Right lobe of liver (tissue), 6 donors: Measurements from ENCODE around the gene AXDND1. TPM values are rescaled to one million over a fixed set of nuclear protein-coding genes. Genes with fewer than 3 reads are reported as not detected.

Source experiments
- ATAC-seq, 4 donors: fragments of 200-7000 bp; cut with Tn5 transposase; one replicate each; pipeline ENCODE4 v1.9.1; 2020; ENCODE audit warnings: mild to moderate bottlenecking in 4 of 4, moderate library complexity in 4 of 4
- DNase-seq, 3 donors: peaks; one replicate each; pipeline ENCODE4 v3.0.0-alpha.2; 2020
- H3K27ac ChIP-seq, 3 donors: fragments of 200-600 bp; one replicate each; pipeline ENCODE4 v1.8.0; 2022
- H3K27me3 ChIP-seq, 2 donors: fragments of 200-600 bp; one replicate each; pipeline ENCODE4 v1.8.0; 2022
- H3K36me3 ChIP-seq, 4 donors: fragments of 200-600 bp; sonication (generic) in 1 of 4; one replicate each; pipeline versions ENCODE4 v1.5.1 to v1.8.0; 2017 to 2022; ENCODE audit warnings: control low read depth in 1 of 4
- H3K4me1 ChIP-seq, 4 donors: fragments of 200-600 bp; sonication (generic) in 1 of 4; one replicate each; pipeline versions ENCODE4 v1.5.1 to v1.8.0; 2017 to 2022; ENCODE audit warnings: control low read depth in 1 of 4
- H3K4me3 ChIP-seq, 3 donors: fragments of 200-600 bp; one replicate each; pipeline ENCODE4 v1.8.0; 2022
- H3K9me3 ChIP-seq, 4 donors: fragments of 200-600 bp; sonication (generic) in 1 of 4; one replicate each; pipeline versions ENCODE4 v1.5.1 to v1.8.0; 2017 to 2022; ENCODE audit warnings: control low read depth in 1 of 4
- POLR2A ChIP-seq: fragments of 450-650 bp; IDR thresholded peaks from one replicate; pipeline ENCODE4 v1.6.1; 2017; ENCODE audit warnings: antibody characterized with exemption, mild to moderate bottlenecking
- WGBS: methylation state at CpG from one replicate; pipeline ENCODE4 v1.1.6; 2018; ENCODE audit warnings: low coverage, low lambda C conversion rate; ENCODE audit not compliant: insufficient coverage; ENCODE audit errors: missing lambda C conversion rate; 5-methylcytosine and 5-hydroxymethylcytosine counted together
- intact Hi-C, 2 donors: fragments of 100-400 bp; cut with DNase I; formaldehyde crosslinking; loops; one replicate each; pipeline versions ENCODE4 v1.11.2 to v1.14.1; 2022
- total RNA-seq, 6 experiments: library from RNA; depleted of rRNA in 2 of 6; stranded (reverse); fragments of >200 nt in 2 of 6; fragmentation: NEBNext Ultra II Directional in 3 of 6; extraction: Animal tissue kit (Norgen Biotek cat#: 25700) in 3 of 6; gene quantifications; one replicate each; pipeline versions ENCODE4 v1.1.0 to v1.2.4, GENCODE V29; 2016 to 2023
- TF ChIP-seq, protein P1 (sequence below), 4 donors: fragments of 200-600 bp in 3 of 4; fragments of 450-650 bp in 1 of 4; IDR thresholded peaks; one replicate each; pipeline versions ENCODE4 v1.5.1 to v1.8.0; 2016 to 2022; ENCODE audit warnings: antibody characterized with exemption in 4 of 4, mild to moderate bottlenecking in 2 of 4
- donor health status: DM: no; HTN: yes; CAD: no.
- donor health status: DM: no; HTN: no; CAD: no.
- donor health status: DM: no; HTN: no; CAD: no.
- donor health status: DM: no; HTN: yes; CAD: no.
- donor health status: DM: no; HTN: yes; CAD: no.

The AXDND1 gene
- total RNA-seq, 6 experiments from 2014 or later: 0.09 TPM; not detected in 5

- 70% methylated on average over 2 of the region's 3 CpGs for WGBS
- Histone ChIP-seq H3K4me3 (no peak overlapping the region), H3K27ac (no peak overlapping the region), H3K27me3 (no peaks in the 10 kb centered on the region), H3K9me3 (no peaks in the 10 kb centered on the region), H3K4me1 (no peaks in the 10 kb centered on the region), H3K36me3 (no peaks in the 10 kb centered on the region)
- DNase-seq (no peak), ATAC-seq (no peak)
- intact Hi-C loops: no loop called here
- TF ChIP-seq, protein P1, sequence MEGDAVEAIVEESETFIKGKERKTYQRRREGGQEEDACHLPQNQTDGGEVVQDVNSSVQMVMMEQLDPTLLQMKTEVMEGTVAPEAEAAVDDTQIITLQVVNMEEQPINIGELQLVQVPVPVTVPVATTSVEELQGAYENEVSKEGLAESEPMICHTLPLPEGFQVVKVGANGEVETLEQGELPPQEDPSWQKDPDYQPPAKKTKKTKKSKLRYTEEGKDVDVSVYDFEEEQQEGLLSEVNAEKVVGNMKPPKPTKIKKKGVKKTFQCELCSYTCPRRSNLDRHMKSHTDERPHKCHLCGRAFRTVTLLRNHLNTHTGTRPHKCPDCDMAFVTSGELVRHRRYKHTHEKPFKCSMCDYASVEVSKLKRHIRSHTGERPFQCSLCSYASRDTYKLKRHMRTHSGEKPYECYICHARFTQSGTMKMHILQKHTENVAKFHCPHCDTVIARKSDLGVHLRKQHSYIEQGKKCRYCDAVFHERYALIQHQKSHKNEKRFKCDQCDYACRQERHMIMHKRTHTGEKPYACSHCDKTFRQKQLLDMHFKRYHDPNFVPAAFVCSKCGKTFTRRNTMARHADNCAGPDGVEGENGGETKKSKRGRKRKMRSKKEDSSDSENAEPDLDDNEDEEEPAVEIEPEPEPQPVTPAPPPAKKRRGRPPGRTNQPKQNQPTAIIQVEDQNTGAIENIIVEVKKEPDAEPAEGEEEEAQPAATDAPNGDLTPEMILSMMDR (IDR thresholded peaks at IDR 0.05): no peak
- TF ChIP-seq POLR2A: no peak
These were observed 183.0 kb downstream of the AXDND1 start for GRCh38 chr1:179548666-179549367.

GRCh38 chr1:179549368-179549700 lies 183.6 kb downstream of the AXDND1 start:
- ATAC-seq: no peak

GRCh38 chr1:179550746-179551682 lies 185.2 kb downstream of the AXDND1 start:
- TF ChIP-seq, protein P1 (IDR thresholded peaks at IDR 0.05): no peak
- TF ChIP-seq POLR2A: no peak
- no peaks in the 10 kb centered on the region for H3K27me3 ChIP-seq
- no peaks in the 10 kb centered on the region for H3K9me3 ChIP-seq
- ATAC-seq (peak in 2 of 4 donors; percentile 20 to 87), DNase-seq (peak in 1 of 3 donors; percentile 33)
- no peaks in the 10 kb centered on the region for H3K36me3 ChIP-seq
- H3K27ac ChIP-seq: no peak overlapping the region
- H3K4me1 ChIP-seq: no peaks in the 10 kb centered on the region
- H3K4me3 ChIP-seq: no peak overlapping the region
- 56% methylated on average over 6 of the region's 9 CpGs for WGBS
- intact Hi-C loops: no loop called here

More at GRCh38 chr1:179549368-179549700, 183.6 kb downstream of the AXDND1 start:
- no peaks in the 10 kb centered on the region for H3K9me3 ChIP-seq
- DNase-seq: no peak
- WGBS: 54% methylated on average over 2 of the region's 2 CpGs
- no peak overlapping the region for H3K27ac ChIP-seq
- TF ChIP-seq, protein P1 (IDR thresholded peaks at IDR 0.05): no peak
- TF ChIP-seq POLR2A: no peak
- H3K36me3 ChIP-seq: no peaks in the 10 kb centered on the region
- H3K27me3 ChIP-seq: no peaks in the 10 kb centered on the region
- no peak overlapping the region for H3K4me3 ChIP-seq
- H3K4me1 ChIP-seq: no peaks in the 10 kb centered on the region
- intact Hi-C loops: no loop called here

DNA sequence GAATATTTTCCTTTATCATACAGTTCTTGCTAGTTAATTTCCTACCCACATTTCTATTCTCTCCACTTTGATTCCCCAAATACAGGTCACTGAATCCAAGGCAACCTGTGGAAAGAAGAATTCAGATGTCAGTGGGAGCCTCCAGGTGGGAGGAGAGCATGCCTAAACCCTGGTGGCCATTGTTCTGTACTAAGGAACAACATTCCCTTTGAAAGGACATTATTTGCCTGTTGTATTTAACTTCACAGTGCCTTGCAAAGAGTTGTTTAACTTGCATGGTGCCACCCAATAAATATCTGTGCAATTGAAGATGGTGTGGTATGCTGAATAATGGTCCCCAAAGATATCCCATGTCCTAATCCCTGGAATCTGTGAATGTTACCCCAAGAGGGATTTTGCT lies 188.7 kb downstream of the AXDND1 start:
- Histone ChIP-seq H3K36me3 (no peaks in the 10 kb centered on the region), H3K9me3 (no peaks in the 10 kb centered on the region), H3K27me3 (no peaks in the 10 kb centered on the region), H3K27ac (no peak overlapping the region), H3K4me3 (no peak overlapping the region), H3K4me1 (no peaks in the 10 kb centered on the region)
- ATAC-seq (no peak), DNase-seq (no peak)
- TF ChIP-seq, protein P1 (IDR thresholded peaks at IDR 0.05): no peak
- TF ChIP-seq POLR2A: no peak
- intact Hi-C loops: no loop called here
